HFFc6 (cell line): ENCODE results near the gene ALDH1L2. TPM values are rescaled to one million over a fixed set of nuclear protein-coding genes. Genes with fewer than 3 reads are reported as not detected.
"Not testable (repeated sequence)": the region's sequence is repeated elsewhere in the genome, so short reads cannot be mapped to it uniquely, and the experiment has no call there.

Experiments
- DNase-seq: peaks from one replicate; pipeline ENCODE4 v3.0.0-alpha.2; 2018
- H3K27ac Mint-ChIP-seq: 2 replicates; pipeline ENCODE4 v1.8.0; 2020; ENCODE audit warnings: mild to moderate bottlenecking, mixed read lengths
- H3K27me3 Mint-ChIP-seq: 2 replicates; pipeline ENCODE4 v1.8.0; 2021; ENCODE audit warnings: mild to moderate bottlenecking, moderate library complexity, mixed read lengths; ENCODE audit not compliant: insufficient read depth
- H3K36me3 Mint-ChIP-seq: 2 replicates; pipeline ENCODE4 v1.8.0; 2021; ENCODE audit warnings: low read depth, mixed read lengths
- H3K4me1 Mint-ChIP-seq: 2 replicates; pipeline ENCODE4 v1.8.0; 2020; ENCODE audit warnings: low read depth, mixed read lengths
- H3K4me3 Mint-ChIP-seq: 2 replicates; pipeline ENCODE4 v1.8.0; 2020; ENCODE audit warnings: mild to moderate bottlenecking, moderate library complexity, mixed read lengths
- H3K9me3 Mint-ChIP-seq: 2 replicates; pipeline ENCODE4 v1.8.0; 2020; ENCODE audit warnings: mild to moderate bottlenecking, mixed read lengths
- CTCF ChIP-seq: fragments of 200-600 bp; sonication (generic); IDR thresholded peaks from 2 replicates; pipeline ENCODE4 v1.5.0; 2021; ENCODE audit warnings: antibody characterized with exemption, mild to moderate bottlenecking
- total RNA-seq, 6 experiments: library from RNA; stranded (reverse); fragmentation: NEBNext Ultra II Directional; extraction: Animal tissue kit (Norgen Biotek cat#: 25700); gene quantifications; 2 replicates in 1 of 6; 3 replicates in 5 of 6; pipeline ENCODE4 v1.2.3, GENCODE V29; 2021

Gene ALDH1L2
- total RNA-seq, 6 experiments from 2014 or later, result 36.9 to 50.8 (median 41.6) TPM

GRCh38 chr12:104994336-104994735, 89.9 kb downstream of the ALDH1L2 start:
- DNase-seq, result no peak
- peaks cover 39% of the 10 kb centered on the region for H3K36me3 Mint-ChIP-seq
- peaks cover 16% of the 10 kb centered on the region for H3K4me1 Mint-ChIP-seq

GRCh38 chr12:104991565-104992128, 92.6 kb downstream of the ALDH1L2 start:
- peaks cover 44% of the 10 kb centered on the region for H3K36me3 Mint-ChIP-seq
- TF ChIP-seq CTCF, result no peak
- no peak overlapping the region for H3K4me3 Mint-ChIP-seq

More at GRCh38 chr12:104994336-104994735, 89.9 kb downstream of the ALDH1L2 start:
- no peak overlapping the region for H3K4me3 Mint-ChIP-seq
- no peak for TF ChIP-seq CTCF
- H3K9me3 Mint-ChIP-seq, result no peaks in the 10 kb centered on the region
- no peaks in the 10 kb centered on the region for H3K27me3 Mint-ChIP-seq
- H3K27ac Mint-ChIP-seq, result no peak overlapping the region

GRCh38 chr12:104990950-104991349, 93.3 kb downstream of the ALDH1L2 start:
- H3K36me3 Mint-ChIP-seq, result peaks cover 44% of the 10 kb centered on the region
- TF ChIP-seq CTCF, result no peak
- H3K9me3 Mint-ChIP-seq, result no peaks in the 10 kb centered on the region
- no peak for DNase-seq
- H3K4me1 Mint-ChIP-seq, result peaks cover 39% of the 10 kb centered on the region
- no peaks in the 10 kb centered on the region for H3K27me3 Mint-ChIP-seq
- H3K27ac Mint-ChIP-seq, result no peak overlapping the region
- H3K4me3 Mint-ChIP-seq, result no peak overlapping the region

More at GRCh38 chr12:104991565-104992128, 92.6 kb downstream of the ALDH1L2 start:
- no peak for DNase-seq
- H3K9me3 Mint-ChIP-seq, result no peaks in the 10 kb centered on the region
- H3K4me1 Mint-ChIP-seq, result peaks cover 36% of the 10 kb centered on the region
- H3K27me3 Mint-ChIP-seq, result no peaks in the 10 kb centered on the region
- no peak overlapping the region for H3K27ac Mint-ChIP-seq

GRCh38 chr12:104986022-104986941, 98.0 kb downstream of the ALDH1L2 start, which contains the start of gene NOPCHAP1:
TSS of gene NOPCHAP1 (plus strand) at chr12:104986316. CDS start at chr12:104986353, 37 bp downstream.
- no peak for TF ChIP-seq CTCF
- H3K27ac Mint-ChIP-seq, result peak within 1 kb of the TSS; percentile 67
- H3K36me3 Mint-ChIP-seq, result peaks cover 18% of the 10 kb centered on the region
- peak within 1 kb of the TSS; percentile 92 for H3K4me3 Mint-ChIP-seq
- peaks cover 6% of the 10 kb centered on the region for H3K27me3 Mint-ChIP-seq
- peak; percentile 80 for DNase-seq
- no peaks in the 10 kb centered on the region for H3K9me3 Mint-ChIP-seq
- H3K4me1 Mint-ChIP-seq, result peaks cover 46% of the 10 kb centered on the region

- Mint-ChIP-seq H3K9me3 (no peaks in the 10 kb centered on the region), H3K27me3 (peaks cover 6% of the 10 kb centered on the region), H3K36me3 (peaks cover 16% of the 10 kb centered on the region), H3K27ac (no peak overlapping the region), H3K4me1 (peaks cover 40% of the 10 kb centered on the region), H3K4me3 (peak overlapping the region; percentile 92; the same call in 1 of the 2 replicates)
- TF ChIP-seq CTCF, result peak; percentile 31; the same call in 1 of the 2 replicates
- DNase-seq, result no peak
Observed at GRCh38 chr12:104985206-104985605, 99.1 kb downstream of the ALDH1L2 start.

- H3K4me3 Mint-ChIP-seq, H3K9me3 Mint-ChIP-seq, H3K36me3 Mint-ChIP-seq, H3K27ac Mint-ChIP-seq, DNase-seq, H3K27me3 Mint-ChIP-seq: not testable (repeated sequence)
- peaks cover 26% of the 10 kb centered on the region for H3K4me1 Mint-ChIP-seq
Observed at GRCh38 chr12:104977688-104978087, 106.6 kb downstream of the ALDH1L2 start.
